ENCODE measurements around the gene CDK18. TPM values are rescaled to one million over a fixed set of nuclear protein-coding genes. Genes with fewer than 3 reads are reported as not detected.
A peak's percentile ranks its signal among the peaks of the same experiment; 100 is the strongest.
"Not testable (repeated sequence)": the region's sequence is repeated elsewhere in the genome, so short reads cannot be mapped to it uniquely, and the experiment has no call there.

CDK18 gene
- total RNA-seq, 4 donors from 2014 or later = 4.8 to 12.9 (median 9.9) TPM

DNA sequence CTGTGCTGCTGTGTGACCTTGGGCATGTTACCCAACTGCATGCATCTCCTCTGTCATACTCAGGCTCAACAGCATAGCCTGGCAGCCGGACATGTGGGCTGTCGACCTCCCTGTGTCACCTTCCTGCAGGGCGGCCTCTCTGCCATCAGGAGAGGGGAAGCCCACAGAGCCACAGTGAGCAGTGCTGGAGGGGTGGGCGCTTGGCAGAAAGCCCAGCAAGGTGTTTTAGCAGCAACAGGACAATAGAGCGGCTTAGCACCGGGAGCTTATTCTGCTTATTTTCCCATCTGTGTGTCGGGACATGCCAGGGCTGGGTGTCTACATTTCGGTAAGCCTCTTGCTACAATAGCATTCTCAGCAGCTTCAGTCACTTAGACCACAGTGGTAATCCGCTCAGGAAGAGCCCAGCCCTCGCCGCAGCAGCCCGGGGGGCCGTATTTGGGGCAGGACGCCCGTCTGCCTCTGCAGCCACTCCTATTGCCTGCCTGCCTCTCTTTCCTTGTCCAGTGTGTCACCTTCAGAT is 22.8 kb upstream of the CDK18 start:
- no peaks in the 10 kb centered on the region for H3K36me3 ChIP-seq
- peaks cover 0 to 84% (median 0%) of the 10 kb centered on the region in 4 donors for H3K27me3 ChIP-seq
- 79% methylated on average over 14 of the region's 15 CpGs for WGBS
- TF ChIP-seq, protein P1, sequence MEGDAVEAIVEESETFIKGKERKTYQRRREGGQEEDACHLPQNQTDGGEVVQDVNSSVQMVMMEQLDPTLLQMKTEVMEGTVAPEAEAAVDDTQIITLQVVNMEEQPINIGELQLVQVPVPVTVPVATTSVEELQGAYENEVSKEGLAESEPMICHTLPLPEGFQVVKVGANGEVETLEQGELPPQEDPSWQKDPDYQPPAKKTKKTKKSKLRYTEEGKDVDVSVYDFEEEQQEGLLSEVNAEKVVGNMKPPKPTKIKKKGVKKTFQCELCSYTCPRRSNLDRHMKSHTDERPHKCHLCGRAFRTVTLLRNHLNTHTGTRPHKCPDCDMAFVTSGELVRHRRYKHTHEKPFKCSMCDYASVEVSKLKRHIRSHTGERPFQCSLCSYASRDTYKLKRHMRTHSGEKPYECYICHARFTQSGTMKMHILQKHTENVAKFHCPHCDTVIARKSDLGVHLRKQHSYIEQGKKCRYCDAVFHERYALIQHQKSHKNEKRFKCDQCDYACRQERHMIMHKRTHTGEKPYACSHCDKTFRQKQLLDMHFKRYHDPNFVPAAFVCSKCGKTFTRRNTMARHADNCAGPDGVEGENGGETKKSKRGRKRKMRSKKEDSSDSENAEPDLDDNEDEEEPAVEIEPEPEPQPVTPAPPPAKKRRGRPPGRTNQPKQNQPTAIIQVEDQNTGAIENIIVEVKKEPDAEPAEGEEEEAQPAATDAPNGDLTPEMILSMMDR (IDR thresholded peaks at IDR 0.05) = no peak
- no peak for TF ChIP-seq POLR2A (IDR thresholded peaks at IDR 0.05; ENCODE audit: low read depth)
- TF ChIP-seq POLR2AphosphoS5 (IDR thresholded peaks at IDR 0.05) = no peak
- no peak for TF ChIP-seq EP300 (IDR thresholded peaks at IDR 0.05)
- H3K9me3 ChIP-seq = no peaks in the 10 kb centered on the region
- H3K4me3 ChIP-seq = no peak overlapping the region
- no peak for DNase-seq (ENCODE audit: extremely low spot score)
- peaks cover 2 to 10% (median 9%) of the 10 kb centered on the region in 4 donors for H3K4me1 ChIP-seq
- H3K27ac ChIP-seq (replicated peaks in 1 of 4) = no peak overlapping the region
- intact Hi-C loops (cut with DNase I) = no loop called here

DNA sequence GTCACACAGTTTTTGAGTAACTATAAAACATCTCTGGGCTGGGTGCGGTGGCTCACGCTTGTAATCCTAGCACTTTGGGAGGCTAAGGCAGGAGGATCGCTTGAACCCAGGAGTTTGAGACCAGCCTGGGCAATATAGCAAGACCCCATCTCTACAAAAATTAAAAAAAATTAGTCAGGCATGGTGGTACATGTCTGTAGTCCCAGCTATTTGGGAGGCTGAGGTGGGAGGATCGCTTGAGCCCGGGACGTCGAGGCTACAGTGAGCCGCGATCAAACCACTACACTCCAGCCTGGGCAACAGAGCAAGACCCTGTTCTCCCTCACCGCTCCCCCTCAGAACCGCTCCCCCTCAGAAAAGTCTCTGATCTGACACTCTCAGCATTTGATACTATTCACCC is 21.9 kb upstream of the CDK18 start:
- H3K4me1 ChIP-seq; H3K9me3 ChIP-seq; H3K36me3 ChIP-seq; intact Hi-C loops (cut with DNase I); H3K4me3 ChIP-seq; H3K27ac ChIP-seq (replicated peaks in 1 of 4); DNase-seq (ENCODE audit: extremely low spot score): not testable (repeated sequence)
- peaks cover 0 to 80% (median 0%) of the 10 kb centered on the region in 4 donors for H3K27me3 ChIP-seq
- 90% methylated on average over 11 of the region's 11 CpGs for WGBS

DNA sequence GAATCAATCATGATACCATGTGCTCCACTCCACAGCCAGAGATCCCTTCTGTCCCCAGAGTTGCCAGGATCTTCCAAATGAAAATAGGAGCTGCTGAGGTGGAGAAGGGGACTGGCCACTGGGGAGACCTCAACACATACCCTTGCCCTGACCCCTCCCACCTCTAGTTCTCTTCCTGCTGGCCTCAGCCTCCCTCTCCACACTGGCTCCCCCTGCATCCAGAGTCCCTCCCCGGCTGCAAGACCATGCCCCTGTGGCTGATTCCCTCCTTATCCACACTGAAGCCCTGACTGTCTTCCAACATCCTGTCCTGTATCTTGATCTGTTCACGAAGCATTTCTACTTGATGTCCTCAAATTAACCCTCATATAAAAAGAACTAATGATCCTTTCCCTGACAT is 21.1 kb upstream of the CDK18 start:
- Histone ChIP-seq H3K9me3 (no peaks in the 10 kb centered on the region), H3K4me1 (peaks cover 0 to 2% (median under 1%) of the 10 kb centered on the region in 4 donors), H3K4me3 (no peak overlapping the region), H3K27me3 (peaks cover 0 to 72% (median 0%) of the 10 kb centered on the region in 4 donors), H3K27ac (replicated peaks in 1 of 4) (no peak overlapping the region), H3K36me3 (no peaks in the 10 kb centered on the region)
- 63% methylated on average over 2 of the region's 2 CpGs for WGBS
- intact Hi-C loops (cut with DNase I) = no loop called here
- TF ChIP-seq EP300 (IDR thresholded peaks at IDR 0.05) (no peak), POLR2AphosphoS5 (IDR thresholded peaks at IDR 0.05) (no peak), POLR2A (IDR thresholded peaks at IDR 0.05; ENCODE audit: low read depth) (no peak)
- TF ChIP-seq, protein P1 (IDR thresholded peaks at IDR 0.05) = no peak
- DNase-seq (ENCODE audit: extremely low spot score) = no peak

DNA sequence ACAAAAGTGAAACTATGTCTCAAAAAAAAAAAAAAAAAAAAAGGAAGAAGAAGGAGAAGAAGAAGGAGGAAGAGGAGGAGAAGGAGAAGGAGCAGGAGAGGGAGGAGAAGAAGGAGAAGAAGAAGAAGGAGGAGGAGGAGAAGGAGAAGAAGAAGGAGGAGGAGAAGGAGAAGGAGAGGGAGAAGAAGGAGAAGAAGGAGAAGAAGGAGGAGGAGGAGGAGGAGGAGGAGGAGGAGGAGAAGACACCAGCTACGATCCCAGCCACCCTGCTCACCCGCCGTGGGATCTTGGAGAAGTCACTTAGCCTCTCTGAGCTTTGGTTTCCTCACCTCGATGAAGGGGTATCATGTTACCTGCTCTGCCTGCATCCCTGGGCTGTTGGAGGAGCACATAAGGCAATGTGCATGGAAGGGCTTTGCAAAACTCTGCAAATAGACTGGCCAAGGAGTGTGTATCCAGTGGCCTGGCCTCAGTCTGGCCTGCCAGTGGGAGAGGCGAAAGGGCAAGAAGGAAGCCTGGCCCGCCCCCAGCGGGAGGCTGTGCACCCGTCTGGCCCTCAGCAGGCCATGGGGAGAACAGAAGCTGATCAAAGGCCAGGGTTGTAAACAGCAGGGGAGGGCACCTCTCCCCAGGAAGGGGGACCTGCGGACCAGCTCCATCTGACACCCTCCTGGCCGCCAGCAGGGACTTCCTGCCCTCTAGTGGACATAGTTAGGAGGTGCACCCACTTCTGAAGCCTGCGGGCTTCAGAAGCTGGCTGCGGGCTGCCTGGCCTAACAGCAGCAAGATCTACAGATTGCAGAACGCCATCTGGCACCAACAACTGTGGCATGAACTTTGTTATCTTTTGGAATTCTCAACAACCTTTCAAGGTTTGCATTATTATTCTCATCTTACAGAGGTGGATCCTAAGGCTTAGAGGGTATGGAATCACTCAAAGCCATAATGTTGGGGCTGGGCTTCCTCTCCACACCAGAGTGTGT is 19.2 kb upstream of the CDK18 start:
- H3K27me3 ChIP-seq = peaks cover 0 to 67% (median 0%) of the 10 kb centered on the region in 4 donors
- intact Hi-C loops (cut with DNase I) = loop anchor here (2.0 to 5.0 kb wide), 2 partner anchors 40 to 133 kb away; no protein-coding TSS in a partner anchor
- peaks cover 0 to 2% (median 0%) of the 10 kb centered on the region in 4 donors for H3K4me1 ChIP-seq
- DNase-seq (ENCODE audit: extremely low spot score) = no peak
- TF ChIP-seq POLR2AphosphoS5 (IDR thresholded peaks at IDR 0.05) (no peak), EP300 (IDR thresholded peaks at IDR 0.05) (no peak), POLR2A (IDR thresholded peaks at IDR 0.05; ENCODE audit: low read depth) (no peak)
- TF ChIP-seq, protein P1 (IDR thresholded peaks at IDR 0.05) = peak; percentile 91 to 99 (median 92)
- H3K36me3 ChIP-seq = no peaks in the 10 kb centered on the region
- 41% methylated on average over 12 of the region's 13 CpGs for WGBS
- no peak overlapping the region for H3K27ac ChIP-seq (replicated peaks in 1 of 4)
- no peak overlapping the region for H3K4me3 ChIP-seq
- no peaks in the 10 kb centered on the region for H3K9me3 ChIP-seq

DNA sequence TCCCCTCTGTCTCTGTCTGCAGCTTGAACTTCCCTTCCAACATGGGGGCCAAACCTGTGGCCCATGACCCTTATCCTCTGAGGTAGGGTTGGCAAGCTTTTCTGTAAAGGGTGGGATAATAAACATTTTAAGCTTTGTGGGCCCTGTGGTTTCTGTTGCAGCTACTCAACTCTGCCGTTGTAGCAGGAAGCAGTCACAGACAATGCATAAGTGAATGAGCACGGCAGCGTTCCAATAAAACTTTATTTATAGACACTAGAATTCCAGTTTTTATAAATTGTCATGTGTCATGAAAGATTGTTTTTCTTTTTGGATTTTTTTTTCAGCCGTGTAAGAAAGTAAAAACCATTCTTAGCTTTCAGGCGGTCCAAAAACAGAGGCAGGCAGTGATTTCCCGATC is 18.2 kb upstream of the CDK18 start:
- Histone ChIP-seq H3K4me1 (peaks cover 0 to 2% (median 0%) of the 10 kb centered on the region in 4 donors), H3K4me3 (no peak overlapping the region), H3K27ac (replicated peaks in 1 of 4) (no peak overlapping the region), H3K27me3 (peaks cover 0 to 58% (median 0%) of the 10 kb centered on the region in 4 donors), H3K9me3 (no peaks in the 10 kb centered on the region), H3K36me3 (no peaks in the 10 kb centered on the region)
- no peak for DNase-seq (ENCODE audit: extremely low spot score)
- intact Hi-C loops (cut with DNase I) = loop anchor here (5.0 kb wide), 1 partner anchor 134 kb away; no protein-coding TSS in a partner anchor
- WGBS = 92% methylated on average over 6 of the region's 6 CpGs
- TF ChIP-seq POLR2AphosphoS5 (IDR thresholded peaks at IDR 0.05) = no peak
- TF ChIP-seq POLR2A (IDR thresholded peaks at IDR 0.05; ENCODE audit: low read depth) = no peak
- TF ChIP-seq, protein P1 (IDR thresholded peaks at IDR 0.05) = no peak
- TF ChIP-seq EP300 (IDR thresholded peaks at IDR 0.05) = no peak
